Glomerular visceral epithelial cell (primary cell): ENCODE measurements around the gene KCNQ1.

Source experiments
- DNase-seq: peaks from one replicate; pipeline ENCODE4 v3.0.0-alpha.2; 2016; ENCODE audit errors: extremely low spot score

Gene KCNQ1

DNA sequence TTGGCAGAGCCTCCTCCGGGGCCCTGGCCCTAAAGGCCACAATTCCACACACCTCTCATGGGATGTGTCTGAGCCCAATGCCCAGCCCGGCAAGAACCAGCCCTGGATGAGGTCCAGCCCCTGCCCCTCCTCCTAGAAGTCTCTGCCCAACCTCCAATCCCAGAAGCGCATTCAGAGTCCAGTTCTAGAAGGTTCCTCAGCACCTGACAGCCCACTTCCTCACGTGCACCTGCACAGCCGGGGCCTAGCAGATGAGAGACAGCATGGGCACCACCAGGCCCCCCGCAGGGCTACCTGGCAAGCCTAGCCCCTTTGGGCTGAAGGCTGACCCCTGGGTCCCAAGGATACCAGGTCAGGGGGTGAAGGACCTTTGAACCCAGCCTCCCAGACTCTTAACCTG is 452.2 kb downstream of the KCNQ1 start:
- no peak for DNase-seq

DNA sequence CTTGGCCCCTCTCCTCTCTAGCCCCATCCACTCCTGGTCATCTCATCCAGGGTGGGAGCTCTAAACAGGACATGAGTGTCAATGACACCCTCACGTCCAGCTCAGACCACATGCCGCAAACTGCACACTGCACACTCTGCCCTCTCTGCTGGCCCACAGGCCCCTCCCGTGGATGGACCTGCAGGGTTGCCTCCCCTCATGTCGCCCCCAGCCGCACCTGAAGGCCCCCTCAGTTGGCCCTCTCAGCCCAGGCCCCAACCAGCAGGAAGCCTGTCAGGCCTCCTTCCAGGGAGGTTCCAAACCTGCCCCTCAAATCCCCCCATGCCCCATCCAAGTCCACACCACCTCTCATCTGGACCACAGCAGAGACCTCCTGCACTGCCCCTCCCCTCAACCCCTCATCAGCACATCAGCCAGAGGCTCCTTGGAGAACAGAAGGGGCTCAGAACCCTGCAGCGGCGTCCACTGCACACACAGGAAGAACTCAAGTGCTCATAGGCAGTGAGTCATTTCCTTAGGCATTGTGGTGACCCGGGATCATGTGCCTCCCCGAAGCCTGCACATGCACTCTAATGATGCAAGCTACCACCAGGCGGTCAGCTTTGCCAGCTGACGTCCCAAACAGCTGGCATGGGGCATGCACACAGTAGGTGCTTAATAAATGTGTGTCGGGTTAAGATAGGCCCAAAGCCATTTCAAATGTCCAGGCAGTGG is 453.7 kb downstream of the KCNQ1 start:
- peak; percentile 82 for DNase-seq
